Activated CD4-positive, CD25-positive, alpha-beta regulatory T cell (primary cell): ENCODE data around the gene TBC1D22A.

Experiments used
- DNase-seq, 4 experiments: peaks; one replicate each; lab custom pipeline; 2025; lab: John Stamatoyannopoulos, UW

The TBC1D22A gene

DNA sequence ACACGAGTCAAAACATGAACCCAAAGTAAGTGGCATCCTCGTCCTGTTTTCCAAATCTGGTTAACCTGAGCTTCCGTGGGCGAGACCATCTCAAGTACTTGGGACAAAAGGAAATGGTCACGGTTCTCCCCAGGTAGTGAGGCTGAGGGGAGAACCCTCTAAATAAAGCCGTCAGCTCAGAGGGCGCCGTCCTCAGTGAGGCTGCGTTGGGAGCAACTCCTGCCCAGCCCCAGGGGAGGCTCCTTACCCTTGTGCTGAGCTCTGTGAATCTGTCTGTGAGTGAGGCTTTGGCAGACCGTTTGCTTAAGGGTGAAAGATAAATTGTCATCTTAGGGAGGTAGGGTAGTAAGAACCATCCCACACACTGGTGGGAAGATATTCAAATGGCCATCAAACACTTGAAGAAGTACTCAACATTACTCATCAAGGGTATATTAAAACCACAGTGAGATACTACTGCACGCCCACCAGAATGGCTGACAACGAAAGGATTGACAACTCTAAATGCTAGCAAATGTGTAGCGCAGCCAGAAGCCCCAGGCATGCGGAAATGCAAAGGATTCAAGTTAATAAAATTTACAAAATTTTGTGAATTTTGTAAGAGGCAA, 321.0 kb downstream of the TBC1D22A start:
- DNase-seq: no peak

DNA sequence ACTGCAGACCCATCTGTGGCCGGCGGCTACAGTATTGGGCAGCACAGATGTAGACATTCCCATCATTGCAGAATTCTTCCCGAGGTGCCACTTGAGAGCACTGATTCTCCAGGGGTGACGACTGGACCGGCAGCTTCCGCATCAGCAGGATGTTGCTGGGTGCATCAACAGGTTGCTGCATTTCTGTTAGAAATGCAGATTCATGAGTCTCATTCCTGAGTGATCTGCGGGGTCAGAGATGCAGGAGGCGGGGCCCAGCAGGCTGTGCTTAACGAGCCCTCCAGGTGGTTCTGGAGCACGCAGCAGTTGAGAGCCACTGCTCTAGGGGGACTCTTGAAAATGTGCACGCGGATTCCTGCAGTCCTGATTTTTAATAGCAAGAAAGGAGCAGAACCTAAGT, 321.8 kb downstream of the TBC1D22A start:
- no peak for DNase-seq

DNA sequence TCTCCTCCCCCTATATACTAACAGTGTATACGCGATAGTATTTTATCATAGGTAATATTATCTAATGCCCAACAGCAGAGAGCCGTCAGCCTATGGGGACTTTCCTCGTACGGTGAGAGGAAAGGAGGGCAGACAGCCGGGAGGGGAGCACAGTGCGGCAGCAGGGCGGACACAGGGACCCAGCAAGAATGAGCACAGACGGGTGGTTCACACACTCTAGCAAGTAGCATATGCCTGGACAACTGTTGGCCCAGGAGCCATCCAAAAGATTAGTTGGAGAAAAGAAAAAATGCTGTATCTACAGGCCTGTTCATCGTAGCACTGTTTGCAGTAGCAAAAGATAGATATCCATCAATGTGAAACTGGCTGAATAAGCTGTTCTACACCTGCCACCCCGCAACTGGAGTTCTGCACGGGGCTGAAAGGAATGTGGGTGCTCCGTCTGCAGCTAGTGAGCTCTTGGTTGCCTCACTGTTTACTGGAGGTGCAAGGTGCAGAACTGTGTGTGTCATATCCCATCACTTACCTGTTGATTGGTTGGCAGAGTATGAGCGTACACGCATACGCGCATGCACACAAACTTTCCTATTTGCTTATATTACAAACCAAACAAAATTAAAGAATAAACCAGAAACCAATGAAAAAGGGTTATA, 324.3 kb downstream of the TBC1D22A start:
- DNase-seq: no peak

DNA sequence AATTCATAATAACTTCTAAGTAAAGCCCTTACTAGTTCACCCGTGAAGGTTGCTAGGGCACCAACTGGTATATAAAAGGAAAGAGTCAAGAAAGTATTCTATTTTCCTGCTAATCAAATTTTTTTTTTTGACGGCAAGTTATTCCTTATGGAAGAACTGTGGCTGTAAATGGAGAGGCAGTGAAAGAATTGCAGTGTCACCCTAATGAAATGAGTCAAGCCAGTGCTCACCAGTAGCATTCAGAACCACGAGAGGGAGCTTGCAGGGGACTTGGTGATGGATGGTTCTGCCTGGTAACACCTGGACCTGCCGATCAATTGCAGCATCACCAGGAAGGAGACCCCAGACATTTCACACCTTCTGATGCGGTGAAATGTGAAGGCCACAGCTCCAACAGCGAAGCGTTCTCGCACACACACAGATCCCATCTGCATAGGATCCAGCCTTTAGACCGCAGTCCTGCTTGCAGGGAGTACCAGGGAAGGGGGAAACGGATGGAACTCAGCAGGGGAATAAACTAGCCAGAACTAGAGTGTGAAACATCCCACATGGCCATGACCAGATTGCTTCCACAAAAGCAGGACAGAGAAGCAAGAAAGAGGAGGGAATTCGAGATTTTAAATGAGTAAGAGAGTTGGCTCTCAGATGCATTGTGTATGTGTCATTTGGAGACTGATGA, 326.2 kb downstream of the TBC1D22A start:
- no peak for DNase-seq

DNA sequence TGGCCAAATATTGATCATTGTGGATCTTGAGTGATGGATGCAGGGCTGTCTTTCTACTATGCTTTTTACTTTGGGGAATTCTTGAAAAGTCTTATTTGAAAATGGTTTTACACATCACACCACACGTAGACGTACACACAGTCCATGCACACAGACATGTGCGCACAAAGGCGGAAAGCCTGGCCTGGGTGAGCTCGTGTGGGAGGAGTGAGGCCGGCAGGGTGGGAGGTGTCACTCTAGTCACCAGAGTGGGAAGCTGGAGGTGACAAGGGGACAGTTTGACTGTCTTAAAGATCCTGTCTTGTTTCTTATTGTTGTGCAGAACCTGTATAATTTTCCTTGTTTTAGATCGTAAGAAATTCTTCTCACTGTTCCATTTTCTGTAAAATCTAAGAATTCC, 326.9 kb downstream of the TBC1D22A start:
- no peak for DNase-seq

DNA sequence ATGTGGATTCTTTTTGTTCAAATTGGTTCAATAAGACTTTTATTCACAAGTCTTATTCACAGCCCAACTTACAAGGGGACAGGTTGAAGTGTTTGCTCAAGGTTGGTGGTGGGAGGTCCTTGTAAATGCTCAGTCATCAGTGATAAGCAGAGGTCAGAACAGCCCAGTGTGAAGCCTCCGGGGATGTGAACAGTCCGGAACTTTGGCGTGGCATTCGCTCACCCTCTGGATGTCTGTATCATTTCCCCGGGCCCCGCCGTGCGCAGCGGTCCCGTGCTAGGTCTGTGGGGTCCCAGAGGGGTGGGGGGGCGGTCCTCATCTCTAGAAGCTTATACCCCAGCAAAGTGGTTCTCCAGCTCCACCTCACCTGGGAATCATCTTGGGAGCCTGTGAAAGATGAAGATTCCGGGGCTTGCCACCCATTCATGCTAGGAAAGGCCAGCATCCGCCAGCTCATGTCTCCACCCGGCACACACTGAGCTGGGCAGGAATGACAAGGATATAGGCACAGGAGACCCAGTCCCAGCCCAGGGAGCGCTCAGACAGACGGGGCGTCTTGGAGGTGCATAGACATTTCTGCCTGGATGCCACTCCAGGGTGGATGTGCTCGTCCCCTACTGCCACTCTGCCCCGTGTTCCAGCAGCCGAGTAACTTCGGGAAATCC, 327.5 kb downstream of the TBC1D22A start:
- no peak for DNase-seq

DNA sequence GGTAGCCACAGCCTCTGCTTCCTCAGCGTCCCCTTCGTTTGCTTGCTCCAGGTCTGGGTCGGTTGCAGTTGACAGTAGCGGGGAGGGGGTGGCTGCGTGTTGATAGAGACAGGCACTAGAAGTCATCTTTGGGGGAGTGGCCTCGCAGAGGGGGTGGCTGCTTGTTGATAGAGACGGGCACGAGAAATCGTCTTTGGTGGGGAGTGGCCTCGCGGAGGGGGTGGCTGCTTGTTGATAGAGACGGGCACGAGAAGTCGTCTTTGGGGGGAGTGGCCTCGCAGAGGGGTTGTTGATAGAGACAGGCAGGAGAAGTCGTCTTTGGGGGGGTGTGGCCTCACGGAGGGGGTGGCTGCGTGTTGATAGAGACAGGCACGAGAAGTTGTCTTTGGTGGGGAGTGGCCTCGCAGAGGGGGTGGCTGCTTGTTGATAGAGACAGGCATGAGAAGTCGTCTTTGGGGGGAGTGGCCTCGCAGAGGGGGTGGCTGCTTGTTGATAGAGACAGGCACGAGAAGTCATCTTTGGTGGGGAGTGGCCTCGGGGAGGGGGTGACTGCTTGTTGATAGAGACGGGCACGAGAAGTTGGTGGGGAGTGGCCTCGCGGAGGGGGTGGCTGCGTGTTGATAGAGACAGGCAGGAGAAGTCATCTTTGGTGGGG, 328.3 kb downstream of the TBC1D22A start:
- peak in 2 of 4 experiments; percentile 21 to 28 for DNase-seq

DNA sequence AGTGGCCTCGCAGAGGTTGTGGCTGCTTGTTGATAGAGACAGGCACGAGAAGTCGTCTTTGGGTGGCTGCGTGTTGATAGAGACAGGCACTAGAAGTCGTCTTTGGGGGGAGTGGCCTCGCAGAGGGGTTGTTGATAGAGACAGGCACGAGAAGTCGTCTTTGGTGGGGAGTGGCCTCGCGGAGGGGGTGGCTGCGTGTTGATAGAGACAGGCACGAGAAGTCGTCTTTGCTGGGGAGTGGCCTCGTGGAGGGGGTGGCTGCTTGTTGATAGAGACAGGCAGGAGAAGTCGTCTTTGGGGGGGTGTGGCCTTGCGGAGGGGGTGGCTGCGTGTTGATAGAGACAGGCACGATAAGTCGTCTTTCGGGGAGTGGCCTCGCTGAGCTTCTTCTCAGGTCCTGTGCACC, 328.8 kb downstream of the TBC1D22A start:
- DNase-seq: peak in 2 of 4 experiments; percentile 20 to 28

DNA sequence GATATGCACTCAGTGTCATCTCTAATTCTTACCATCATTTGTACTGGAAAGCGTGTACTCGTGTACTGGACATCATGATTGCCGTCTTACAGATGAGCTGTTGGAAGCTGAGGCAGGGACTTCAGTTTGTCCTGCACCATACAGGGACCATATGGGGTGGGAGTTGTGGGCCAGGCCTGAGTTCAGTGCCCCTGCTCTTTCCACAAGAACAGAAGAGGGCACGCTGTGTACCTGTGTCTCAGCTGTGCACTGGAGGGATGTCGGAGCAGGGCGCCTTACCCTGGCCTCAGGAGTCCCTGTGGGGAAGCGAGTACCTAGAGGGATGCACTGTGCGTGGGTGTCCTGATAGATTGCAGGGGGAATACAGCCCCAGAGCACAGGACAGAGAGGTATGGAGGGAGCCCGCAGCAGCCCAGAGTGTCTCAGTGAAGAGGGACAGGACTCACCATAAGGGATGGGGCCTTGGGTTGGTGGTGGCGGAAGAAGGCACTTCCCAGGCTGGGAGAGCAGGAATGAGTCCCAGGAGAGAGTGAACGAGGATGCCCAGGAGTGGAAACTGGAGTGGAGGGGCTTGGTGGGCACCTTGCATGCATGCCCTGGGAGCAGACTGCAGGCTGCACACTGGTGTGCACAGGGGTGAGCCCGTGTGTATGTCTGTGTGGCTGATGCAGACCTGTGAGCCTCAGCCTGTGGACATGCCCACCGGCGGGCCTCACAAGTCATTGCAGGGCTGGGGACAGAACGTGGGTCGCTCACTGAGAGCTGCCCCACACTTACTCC, 329.7 kb downstream of the TBC1D22A start:
- no peak for DNase-seq

DNA sequence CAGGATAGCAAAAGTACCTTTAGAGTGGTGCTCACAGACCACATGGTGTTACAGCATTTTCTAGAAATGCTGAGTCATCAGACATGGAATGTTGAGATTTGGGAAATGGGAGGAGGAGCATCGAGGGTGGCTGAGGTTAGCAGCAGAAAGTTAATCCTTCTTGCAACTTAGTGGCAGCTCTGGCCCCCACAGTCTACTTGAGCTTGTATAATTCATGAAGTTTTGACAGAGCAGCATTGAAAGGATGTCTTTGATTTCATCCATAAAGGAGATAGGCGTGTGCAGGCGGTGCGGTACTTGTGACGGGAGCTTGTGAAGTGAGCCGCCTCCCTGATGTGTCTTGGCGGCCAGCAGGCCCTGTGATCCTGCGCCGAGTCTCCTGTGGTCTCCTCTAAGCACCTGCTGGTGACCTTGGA, 330.5 kb downstream of the TBC1D22A start:
- no peak for DNase-seq

DNA sequence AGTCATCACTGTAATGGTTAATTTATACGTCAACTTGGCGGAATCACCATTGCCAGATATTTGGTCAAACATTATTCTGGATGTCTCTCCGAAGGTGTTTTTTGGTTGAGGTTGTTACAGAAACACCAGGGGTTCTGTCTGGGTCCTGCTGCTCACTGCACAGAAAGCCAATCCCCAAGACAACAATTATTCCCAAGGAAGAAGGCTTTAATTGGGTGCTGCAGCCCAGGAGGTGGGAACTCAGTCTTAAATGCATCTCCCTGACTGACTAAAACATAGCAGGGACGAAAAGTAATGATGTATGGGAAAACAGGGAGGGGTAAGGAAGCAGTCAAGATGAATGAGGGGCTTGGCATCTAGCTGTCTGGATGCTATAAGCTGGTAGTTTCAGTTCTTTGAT, 331.3 kb downstream of the TBC1D22A start:
- DNase-seq: no peak

DNA sequence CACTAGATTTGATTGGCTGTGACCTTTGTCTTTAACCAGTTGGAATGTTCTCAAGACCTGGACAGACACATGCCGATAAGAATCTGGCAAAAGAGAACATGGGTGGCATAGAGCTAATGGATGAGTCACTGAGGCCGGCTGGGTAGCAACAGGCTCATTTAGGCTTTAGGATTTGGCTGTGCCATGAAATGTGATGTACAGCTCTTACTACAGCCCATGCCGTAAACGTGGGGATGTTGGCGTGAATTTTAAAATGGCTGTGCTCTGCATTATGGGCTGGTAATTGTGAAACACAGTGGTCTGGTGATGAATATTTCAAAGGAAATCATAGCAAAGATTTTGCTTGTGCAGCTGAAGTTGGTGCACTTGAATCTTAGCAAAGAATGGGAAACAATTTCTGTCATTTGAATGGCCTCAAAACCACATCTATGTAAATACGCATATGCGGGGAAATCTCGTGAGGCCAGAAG, 332.4 kb downstream of the TBC1D22A start:
- DNase-seq: no peak

DNA sequence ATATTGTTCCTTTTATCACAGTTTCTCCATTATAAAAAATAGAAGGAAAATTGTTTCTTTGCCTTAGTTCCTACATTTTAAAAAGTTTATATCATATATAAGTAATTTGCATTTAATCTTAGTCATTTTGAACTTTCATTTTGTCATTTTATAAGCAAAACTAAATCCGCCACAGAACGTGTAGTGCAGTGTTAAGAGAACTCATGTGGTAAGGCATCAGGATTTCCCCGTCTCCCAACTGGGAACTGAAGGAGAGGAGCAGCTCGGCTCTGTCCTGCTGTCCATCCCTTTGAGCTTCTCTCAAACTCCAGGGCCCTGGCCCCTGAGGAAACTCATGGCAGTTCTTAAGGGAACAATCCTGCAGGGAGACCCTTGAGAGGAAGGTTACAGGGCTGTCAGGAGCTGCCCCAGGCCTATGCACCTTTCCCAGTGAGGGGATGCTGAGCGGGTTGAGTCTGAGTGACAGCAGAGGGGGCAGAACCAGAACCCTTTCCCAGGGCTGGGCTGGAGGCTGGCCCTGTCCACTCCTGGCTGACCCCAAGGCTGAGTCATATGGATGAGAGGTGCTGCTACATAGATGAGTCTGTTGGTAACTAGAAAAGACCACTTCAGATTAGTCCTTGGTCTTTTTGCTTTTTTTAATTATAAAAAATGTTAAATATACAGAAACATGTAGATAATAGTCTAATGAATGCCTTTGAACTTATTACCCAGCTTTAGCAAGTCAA, 333.1 kb downstream of the TBC1D22A start:
- no peak for DNase-seq

DNA sequence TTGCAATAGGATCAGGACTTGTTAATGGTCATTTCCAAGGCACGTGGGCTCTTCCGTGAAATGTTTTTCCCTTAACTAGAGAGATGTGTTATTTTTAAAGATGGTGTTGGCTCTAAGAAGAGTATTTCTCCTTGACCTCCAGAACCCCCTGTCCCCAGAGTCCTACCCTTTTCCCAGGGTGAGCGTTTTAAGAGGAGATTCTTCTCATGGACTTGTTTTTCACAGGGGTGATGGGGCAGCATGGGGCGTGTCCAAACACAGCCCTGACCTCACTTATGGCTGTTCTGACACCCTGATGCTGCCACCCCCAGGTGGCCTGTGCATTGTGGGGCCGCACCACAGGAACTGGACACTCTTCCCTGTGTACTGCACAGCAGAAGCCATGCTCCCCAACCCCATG, 335.7 kb downstream of the TBC1D22A start:
- DNase-seq: no peak

DNA sequence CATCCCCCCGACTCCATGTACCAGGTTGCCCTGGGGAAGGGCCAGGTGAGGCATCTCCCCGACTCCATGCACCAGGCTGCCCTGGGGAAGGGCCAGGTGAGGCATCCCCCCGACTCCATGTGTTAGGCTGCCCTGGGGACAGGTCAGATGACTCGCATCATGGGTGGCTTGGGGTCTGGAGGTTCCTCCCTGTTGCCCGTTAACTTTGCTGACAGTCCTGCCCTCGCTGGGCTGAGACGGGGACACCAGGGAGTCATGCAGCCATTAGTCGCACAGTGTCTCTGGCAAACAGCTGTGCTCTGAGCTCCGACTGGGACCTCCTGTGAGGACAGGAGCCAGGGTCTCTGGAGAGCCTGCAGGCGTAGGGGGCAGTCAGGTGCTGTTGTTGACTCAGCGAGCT, 336.1 kb downstream of the TBC1D22A start:
- no peak for DNase-seq

DNA sequence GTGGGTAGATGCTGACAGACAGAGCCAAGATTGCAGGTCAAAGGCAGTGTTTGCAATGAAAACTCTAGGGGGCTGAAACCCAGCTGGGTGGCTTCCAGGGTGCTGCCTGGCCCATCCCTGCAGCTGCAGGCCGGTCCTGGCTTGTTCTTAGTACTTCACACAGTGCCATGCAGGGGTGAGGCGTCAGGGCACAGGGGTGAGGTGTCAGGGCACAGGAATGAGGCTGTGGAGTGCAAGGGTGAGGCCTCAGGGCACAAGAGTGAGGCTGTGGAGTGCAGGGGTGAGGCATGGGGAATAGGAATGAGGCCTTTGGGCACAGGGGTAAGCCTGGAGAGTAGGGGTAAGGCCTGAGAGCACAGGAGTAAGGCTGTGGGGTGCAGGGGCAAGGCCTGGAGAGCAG, 337.6 kb downstream of the TBC1D22A start:
- no peak for DNase-seq

DNA sequence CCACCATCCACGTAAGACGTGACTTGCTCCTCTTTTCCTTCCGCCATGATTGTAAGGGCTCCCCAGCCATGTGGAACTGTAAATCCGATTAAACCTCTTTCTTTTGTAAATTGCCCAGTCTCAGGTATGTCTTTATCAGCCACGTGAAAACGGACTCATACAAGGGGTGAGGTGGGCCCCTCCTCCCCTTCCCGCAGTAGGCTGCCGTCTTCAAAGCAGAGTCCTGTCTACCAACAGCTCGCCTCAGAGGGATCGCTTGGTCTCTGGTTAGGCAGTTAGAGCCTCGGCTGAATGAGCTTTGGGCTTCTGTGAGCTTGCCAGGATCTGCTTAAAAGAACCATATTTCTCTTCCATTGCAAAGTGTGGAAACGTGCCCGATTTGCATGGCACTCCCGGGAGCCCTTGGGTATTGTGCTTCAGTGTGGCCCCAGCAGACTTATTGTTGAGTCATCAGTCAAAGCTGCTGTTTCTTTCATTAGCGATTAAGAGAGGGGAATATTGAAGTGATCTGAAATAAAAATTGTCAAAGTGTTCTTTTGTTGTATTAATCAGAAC, 338.3 kb downstream of the TBC1D22A start:
- no peak for DNase-seq

DNA sequence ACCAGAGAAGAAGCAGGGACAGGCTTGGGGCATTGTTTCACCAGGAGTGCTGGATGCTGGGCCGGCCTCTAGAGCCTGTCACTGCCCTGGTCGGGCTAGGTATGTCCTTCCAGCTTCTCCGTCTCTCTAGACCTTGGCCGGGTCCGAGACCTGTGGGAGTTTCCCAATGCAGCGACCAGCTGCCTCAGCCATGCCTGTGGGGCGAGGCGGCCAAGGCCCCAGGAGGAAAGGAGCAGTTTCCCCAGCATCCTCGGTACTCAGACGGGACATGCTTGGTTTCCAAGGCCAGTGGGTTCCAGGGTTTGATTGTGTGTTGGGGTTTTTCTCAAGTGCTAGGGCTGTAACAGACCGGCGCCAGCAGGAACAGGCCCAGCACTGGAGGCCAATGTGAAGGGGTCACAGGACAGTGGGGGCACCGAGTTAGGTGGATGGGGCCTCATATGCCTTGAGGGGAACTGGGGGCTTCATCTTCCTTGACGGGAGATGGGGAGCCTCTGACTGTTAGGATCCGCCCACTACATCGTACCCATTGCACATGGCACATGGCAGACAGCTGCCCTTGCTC, 339.0 kb downstream of the TBC1D22A start:
- no peak for DNase-seq

DNA sequence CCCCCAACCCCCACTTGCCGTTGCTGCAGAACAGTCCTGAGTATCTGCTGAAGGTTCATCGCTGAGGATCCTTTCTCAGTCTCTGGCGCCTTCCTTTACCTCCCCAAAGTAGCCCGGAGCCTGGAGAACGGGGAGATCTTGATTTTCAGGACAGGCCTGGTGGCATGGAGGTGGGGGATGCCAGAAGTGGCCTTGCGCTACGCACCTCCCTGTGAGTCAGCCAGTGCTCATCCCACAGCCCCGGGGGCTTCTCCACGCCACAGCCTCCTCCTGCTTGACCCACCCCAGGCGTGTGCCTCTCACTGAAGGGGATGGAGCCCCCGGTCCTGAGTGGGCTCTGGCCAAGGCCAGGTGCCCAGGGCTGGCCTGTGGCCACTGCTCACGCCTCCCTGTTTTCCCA, 339.6 kb downstream of the TBC1D22A start:
- no peak for DNase-seq

DNA sequence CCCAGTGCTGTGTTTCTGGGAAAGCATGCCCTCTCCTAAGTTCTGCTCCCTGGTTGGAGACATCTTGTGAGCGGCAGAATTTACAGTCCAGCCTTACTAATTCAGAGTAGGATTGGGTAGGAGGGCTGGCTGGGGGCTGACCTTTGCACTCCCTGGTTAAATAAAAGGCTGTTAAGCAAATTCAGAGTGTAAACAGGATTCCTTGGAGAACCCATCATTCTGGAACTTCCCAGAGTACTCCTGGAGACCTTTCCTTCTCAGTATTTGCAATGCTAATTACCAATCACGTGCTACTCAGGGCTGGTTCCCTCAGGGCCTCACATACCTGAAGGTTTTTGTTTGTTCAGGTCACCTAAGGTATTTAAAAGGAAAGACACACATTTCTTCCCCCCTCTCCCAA, 340.2 kb downstream of the TBC1D22A start:
- no peak for DNase-seq
